SK-N-SH treated with all-trans-retinoic acid at 6 μM for 48 hours (cell line): ENCODE data around the gene CAMK4.

Source experiments
- ATAC-seq: fragments of 200-7000 bp; cut with Tn5 transposase; 3 replicates; pipeline ENCODE4 v1.9.1; 2020; ENCODE audit warnings: mild to moderate bottlenecking, moderate library complexity
- ARNTL ChIP-seq: fragments of 450-650 bp; formaldehyde crosslinking; IDR thresholded peaks from 2 replicates; pipeline ENCODE4 v1.5.0; 2020; ENCODE audit warnings: low read depth, mild to moderate bottlenecking, moderate library complexity, borderline replicate concordance
- BACH2 ChIP-seq: fragments of 250-450 bp; sonication (Bioruptor Pico); IDR thresholded peaks from 2 replicates; pipeline ENCODE4 v1.9.0; 2021; ENCODE audit warnings: mild to moderate bottlenecking, borderline replicate concordance
- CSDC2 ChIP-seq: fragments of 250-450 bp; sonication (Bioruptor Pico); IDR thresholded peaks from 2 replicates; pipeline ENCODE4 v1.5.0; 2020; ENCODE audit warnings: mild to moderate bottlenecking, moderate library complexity
- ESRRG ChIP-seq: fragments of 250-450 bp; sonication (Bioruptor Pico); IDR thresholded peaks from 2 replicates; pipeline ENCODE4 v1.6.1; 2021; ENCODE audit warnings: mild to moderate bottlenecking
- GLIS3 ChIP-seq: fragments of 250-450 bp; sonication (Bioruptor Pico); IDR thresholded peaks from 2 replicates; pipeline ENCODE4 v1.5.0; 2020; ENCODE audit warnings: mild to moderate bottlenecking, moderate library complexity
- ISL1 ChIP-seq: fragments of 250-450 bp; sonication (Bioruptor Pico); IDR thresholded peaks from 2 replicates; pipeline ENCODE4 v2.1.2; 2022; ENCODE audit warnings: mild to moderate bottlenecking, moderate library complexity
- OSR1 ChIP-seq: fragments of 250-450 bp; sonication (Bioruptor Pico); IDR thresholded peaks from 2 replicates; pipeline ENCODE4 v1.8.0; 2022; ENCODE audit warnings: moderate library complexity, mild to moderate bottlenecking, inconsistent platforms
- POU6F1 ChIP-seq: fragments of 250-450 bp; sonication (Bioruptor Pico); IDR thresholded peaks from 2 replicates; pipeline ENCODE4 v1.8.0; 2021; ENCODE audit warnings: low read depth, mild to moderate bottlenecking, moderate library complexity, borderline replicate concordance
- PPARA ChIP-seq: fragments of 250-450 bp; sonication (Bioruptor Pico); IDR thresholded peaks from 2 replicates; pipeline ENCODE4 v1.5.0; 2020; ENCODE audit warnings: mild to moderate bottlenecking, borderline replicate concordance
- RARB ChIP-seq: fragments of 250-450 bp; sonication (Bioruptor Pico); IDR thresholded peaks from 2 replicates; pipeline ENCODE4 v1.8.0; 2021; ENCODE audit warnings: mild to moderate bottlenecking, moderate library complexity
- SNAI2 ChIP-seq: fragments of 250-450 bp; sonication (Bioruptor Pico); IDR thresholded peaks from 2 replicates; pipeline ENCODE4 v1.5.0; 2020; ENCODE audit warnings: mild to moderate bottlenecking, moderate library complexity
- TCF4 ChIP-seq: fragments of 250-450 bp; sonication (Bioruptor Pico); IDR thresholded peaks from 2 replicates; pipeline ENCODE4 v1.8.0; 2021; ENCODE audit warnings: mild to moderate bottlenecking, moderate library complexity, borderline replicate concordance
- TOX ChIP-seq: fragments of 250-450 bp; sonication (Bioruptor Pico); IDR thresholded peaks from 2 replicates; pipeline ENCODE4 v1.8.0; 2021; ENCODE audit warnings: mild to moderate bottlenecking, moderate library complexity, borderline replicate concordance
- ZC3H10 ChIP-seq: fragments of 250-450 bp; sonication (Bioruptor Pico); IDR thresholded peaks from 2 replicates; pipeline ENCODE4 v1.5.1; 2021; ENCODE audit warnings: mild to moderate bottlenecking, moderate library complexity
- ZFP3 ChIP-seq: fragments of 250-450 bp; sonication (Bioruptor Pico); IDR thresholded peaks from 2 replicates; pipeline ENCODE4 v1.5.0; 2020; ENCODE audit warnings: mild to moderate bottlenecking, moderate library complexity
- ZFP30 ChIP-seq: fragments of 450-650 bp; formaldehyde crosslinking; IDR thresholded peaks from 2 replicates; pipeline ENCODE4 v1.5.0; 2022; ENCODE audit warnings: mild to moderate bottlenecking, moderate library complexity
- ZNF565 ChIP-seq: fragments of 450-650 bp; formaldehyde crosslinking; conservative IDR thresholded peaks from 2 replicates; pipeline ENCODE4 v1.5.0; 2020; ENCODE audit warnings: low read depth, mild to moderate bottlenecking, moderate library complexity
- ZNF70 ChIP-seq: fragments of 450-650 bp; formaldehyde crosslinking; IDR thresholded peaks from 2 replicates; pipeline ENCODE4 v1.5.0; 2020; ENCODE audit warnings: mild to moderate bottlenecking, moderate library complexity
- ZNF8 ChIP-seq: fragments of 450-650 bp; formaldehyde crosslinking; IDR thresholded peaks from 2 replicates; pipeline ENCODE4 v1.5.0; 2020; ENCODE audit warnings: mild to moderate bottlenecking, moderate library complexity
- TF ChIP-seq, protein P1 (sequence below): fragments of 250-450 bp; sonication (Bioruptor Pico); IDR thresholded peaks from 2 replicates; pipeline ENCODE4 v1.8.0; 2020; ENCODE audit warnings: mild to moderate bottlenecking, moderate library complexity, borderline replicate concordance
- TF ChIP-seq, protein P2 (sequence below): fragments of 250-450 bp; sonication (Bioruptor Pico); IDR thresholded peaks from 2 replicates; pipeline ENCODE4 v1.5.0; 2020; ENCODE audit warnings: mild to moderate bottlenecking, moderate library complexity
- TF ChIP-seq, protein P3 (sequence below): fragments of 250-450 bp; sonication (Bioruptor Pico); IDR thresholded peaks from 2 replicates; pipeline ENCODE4 v1.5.1; 2021; ENCODE audit warnings: mild to moderate bottlenecking, moderate library complexity

Gene CAMK4

DNA sequence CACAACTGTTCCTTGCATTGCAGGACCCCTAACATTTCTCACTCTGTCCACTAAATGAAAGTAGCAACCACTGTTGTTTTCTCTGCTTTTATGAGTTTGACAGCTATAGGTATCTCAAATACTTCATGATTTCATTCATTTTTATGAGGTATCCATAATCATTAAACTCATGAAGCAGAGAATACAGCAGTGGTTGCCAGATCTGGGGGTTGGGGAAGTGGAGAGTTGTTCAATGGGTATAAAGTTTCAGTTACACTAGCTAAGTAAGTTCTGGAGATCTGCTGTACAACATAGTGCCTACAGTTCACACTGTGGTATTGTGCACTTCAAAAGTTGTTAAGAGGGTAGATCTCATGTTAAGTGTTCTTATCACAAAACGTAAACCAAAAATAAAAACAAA lies 23.4 kb upstream of the CAMK4 start:
- no peak for TF ChIP-seq TCF4 (CRISPR knock-in tag)
- no peak for TF ChIP-seq ZNF8 (CRISPR knock-in tag)
- no peak for TF ChIP-seq ZFP3
- TF ChIP-seq, protein P1, sequence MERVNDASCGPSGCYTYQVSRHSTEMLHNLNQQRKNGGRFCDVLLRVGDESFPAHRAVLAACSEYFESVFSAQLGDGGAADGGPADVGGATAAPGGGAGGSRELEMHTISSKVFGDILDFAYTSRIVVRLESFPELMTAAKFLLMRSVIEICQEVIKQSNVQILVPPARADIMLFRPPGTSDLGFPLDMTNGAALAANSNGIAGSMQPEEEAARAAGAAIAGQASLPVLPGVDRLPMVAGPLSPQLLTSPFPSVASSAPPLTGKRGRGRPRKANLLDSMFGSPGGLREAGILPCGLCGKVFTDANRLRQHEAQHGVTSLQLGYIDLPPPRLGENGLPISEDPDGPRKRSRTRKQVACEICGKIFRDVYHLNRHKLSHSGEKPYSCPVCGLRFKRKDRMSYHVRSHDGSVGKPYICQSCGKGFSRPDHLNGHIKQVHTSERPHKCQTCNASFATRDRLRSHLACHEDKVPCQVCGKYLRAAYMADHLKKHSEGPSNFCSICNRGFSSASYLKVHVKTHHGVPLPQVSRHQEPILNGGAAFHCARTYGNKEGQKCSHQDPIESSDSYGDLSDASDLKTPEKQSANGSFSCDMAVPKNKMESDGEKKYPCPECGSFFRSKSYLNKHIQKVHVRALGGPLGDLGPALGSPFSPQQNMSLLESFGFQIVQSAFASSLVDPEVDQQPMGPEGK (CRISPR knock-in tag) = no peak
- TF ChIP-seq, protein P2, sequence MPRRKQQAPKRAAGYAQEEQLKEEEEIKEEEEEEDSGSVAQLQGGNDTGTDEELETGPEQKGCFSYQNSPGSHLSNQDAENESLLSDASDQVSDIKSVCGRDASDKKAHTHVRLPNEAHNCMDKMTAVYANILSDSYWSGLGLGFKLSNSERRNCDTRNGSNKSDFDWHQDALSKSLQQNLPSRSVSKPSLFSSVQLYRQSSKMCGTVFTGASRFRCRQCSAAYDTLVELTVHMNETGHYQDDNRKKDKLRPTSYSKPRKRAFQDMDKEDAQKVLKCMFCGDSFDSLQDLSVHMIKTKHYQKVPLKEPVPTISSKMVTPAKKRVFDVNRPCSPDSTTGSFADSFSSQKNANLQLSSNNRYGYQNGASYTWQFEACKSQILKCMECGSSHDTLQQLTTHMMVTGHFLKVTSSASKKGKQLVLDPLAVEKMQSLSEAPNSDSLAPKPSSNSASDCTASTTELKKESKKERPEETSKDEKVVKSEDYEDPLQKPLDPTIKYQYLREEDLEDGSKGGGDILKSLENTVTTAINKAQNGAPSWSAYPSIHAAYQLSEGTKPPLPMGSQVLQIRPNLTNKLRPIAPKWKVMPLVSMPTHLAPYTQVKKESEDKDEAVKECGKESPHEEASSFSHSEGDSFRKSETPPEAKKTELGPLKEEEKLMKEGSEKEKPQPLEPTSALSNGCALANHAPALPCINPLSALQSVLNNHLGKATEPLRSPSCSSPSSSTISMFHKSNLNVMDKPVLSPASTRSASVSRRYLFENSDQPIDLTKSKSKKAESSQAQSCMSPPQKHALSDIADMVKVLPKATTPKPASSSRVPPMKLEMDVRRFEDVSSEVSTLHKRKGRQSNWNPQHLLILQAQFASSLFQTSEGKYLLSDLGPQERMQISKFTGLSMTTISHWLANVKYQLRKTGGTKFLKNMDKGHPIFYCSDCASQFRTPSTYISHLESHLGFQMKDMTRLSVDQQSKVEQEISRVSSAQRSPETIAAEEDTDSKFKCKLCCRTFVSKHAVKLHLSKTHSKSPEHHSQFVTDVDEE (CRISPR knock-in tag) = no peak
- TF ChIP-seq BACH2 (CRISPR knock-in tag) = no peak
- no peak for TF ChIP-seq ZFP30 (CRISPR knock-in tag)
- no peak for TF ChIP-seq ZNF70 (CRISPR knock-in tag)
- no peak for TF ChIP-seq CSDC2 (CRISPR knock-in tag)
- TF ChIP-seq ARNTL = no peak
- TF ChIP-seq TOX (CRISPR knock-in tag) = no peak
- TF ChIP-seq ISL1 (CRISPR knock-in tag) = no peak
- TF ChIP-seq ESRRG = no peak
- TF ChIP-seq POU6F1 = no peak
- no peak for TF ChIP-seq GLIS3 (CRISPR knock-in tag)
- TF ChIP-seq ZNF565 (CRISPR knock-in tag) = no peak
- TF ChIP-seq, protein P3, sequence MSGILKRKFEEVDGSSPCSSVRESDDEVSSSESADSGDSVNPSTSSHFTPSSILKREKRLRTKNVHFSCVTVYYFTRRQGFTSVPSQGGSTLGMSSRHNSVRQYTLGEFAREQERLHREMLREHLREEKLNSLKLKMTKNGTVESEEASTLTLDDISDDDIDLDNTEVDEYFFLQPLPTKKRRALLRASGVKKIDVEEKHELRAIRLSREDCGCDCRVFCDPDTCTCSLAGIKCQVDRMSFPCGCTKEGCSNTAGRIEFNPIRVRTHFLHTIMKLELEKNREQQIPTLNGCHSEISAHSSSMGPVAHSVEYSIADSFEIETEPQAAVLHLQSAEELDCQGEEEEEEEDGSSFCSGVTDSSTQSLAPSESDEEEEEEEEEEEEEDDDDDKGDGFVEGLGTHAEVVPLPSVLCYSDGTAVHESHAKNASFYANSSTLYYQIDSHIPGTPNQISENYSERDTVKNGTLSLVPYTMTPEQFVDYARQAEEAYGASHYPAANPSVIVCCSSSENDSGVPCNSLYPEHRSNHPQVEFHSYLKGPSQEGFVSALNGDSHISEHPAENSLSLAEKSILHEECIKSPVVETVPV (CRISPR knock-in tag) = no peak
- TF ChIP-seq PPARA = no peak
- no peak for ATAC-seq

- no peak for ATAC-seq
- TF ChIP-seq BACH2 (CRISPR knock-in tag) = no peak
- TF ChIP-seq OSR1 (CRISPR knock-in tag) = no peak
- no peak for TF ChIP-seq ISL1 (CRISPR knock-in tag)
- TF ChIP-seq ZC3H10 (CRISPR knock-in tag) = no peak
- TF ChIP-seq ZNF565 (CRISPR knock-in tag) = no peak
- TF ChIP-seq SNAI2 (CRISPR knock-in tag) = no peak
- TF ChIP-seq TCF4 (CRISPR knock-in tag) = no peak
- no peak for TF ChIP-seq PPARA
Measured at GRCh38 chr5:111201705-111202104, 22.5 kb upstream of the CAMK4 start.

DNA sequence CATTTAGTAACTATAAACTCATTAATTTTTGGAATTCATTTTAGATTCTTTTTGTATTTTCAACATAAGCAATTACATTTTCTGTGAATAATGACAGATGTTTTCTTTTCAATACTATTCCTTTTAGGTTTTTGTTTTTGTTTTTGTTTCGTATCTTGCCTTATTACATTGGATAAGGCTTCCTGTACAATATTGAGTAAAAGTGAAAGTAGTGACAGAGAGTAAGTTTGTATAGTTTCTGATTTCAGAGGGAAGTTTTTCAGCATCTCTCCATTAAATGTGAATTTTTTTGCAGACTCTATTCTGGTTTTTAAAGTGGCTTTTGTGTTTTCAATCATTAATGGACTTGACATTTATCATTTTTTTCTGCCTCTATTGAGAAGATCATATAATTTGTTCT lies 12.8 kb upstream of the CAMK4 start:
- no peak for ATAC-seq
- TF ChIP-seq TOX (CRISPR knock-in tag) = no peak
- TF ChIP-seq ZFP30 (CRISPR knock-in tag) = no peak
- TF ChIP-seq GLIS3 (CRISPR knock-in tag) = no peak

GRCh38 chr5:111214052-111214742 lies 10.0 kb upstream of the CAMK4 start:
- no peak for ATAC-seq
- TF ChIP-seq, protein P3 (CRISPR knock-in tag) = no peak
- no peak for TF ChIP-seq RARB (CRISPR knock-in tag)
- no peak for TF ChIP-seq POU6F1
- no peak for TF ChIP-seq PPARA
- TF ChIP-seq ZFP3 = no peak
- TF ChIP-seq, protein P2 (CRISPR knock-in tag) = no peak
- no peak for TF ChIP-seq OSR1 (CRISPR knock-in tag)
- TF ChIP-seq ARNTL = no peak
